HG02759 (cell line): Measurements from ENCODE around the gene DLL1.

Source experiments
- ATAC-seq: cut with Tn5 transposase; IDR thresholded peaks from one replicate; pipeline ENCODE4 v1.9.1; 2021; ENCODE audit warnings: mild to moderate bottlenecking, moderate library complexity; ENCODE audit not compliant: unreplicated experiment

The DLL1 gene

GRCh38 chr6:170234419-170234818 lies 56.5 kb downstream of the DLL1 start:
- no peak for ATAC-seq

GRCh38 chr6:170233286-170234205 lies 57.3 kb downstream of the DLL1 start:
- no peak for ATAC-seq
